Raji (cell line): ENCODE data around the gene TNFRSF14.

Experiments
- POLR2A ChIP-seq: IDR thresholded peaks from 2 replicates; pipeline ENCODE4 v1.6.1; 2011; ENCODE audit warnings: low read depth, low read length, control low read depth; ENCODE audit not compliant: insufficient read depth

TNFRSF14 gene

DNA sequence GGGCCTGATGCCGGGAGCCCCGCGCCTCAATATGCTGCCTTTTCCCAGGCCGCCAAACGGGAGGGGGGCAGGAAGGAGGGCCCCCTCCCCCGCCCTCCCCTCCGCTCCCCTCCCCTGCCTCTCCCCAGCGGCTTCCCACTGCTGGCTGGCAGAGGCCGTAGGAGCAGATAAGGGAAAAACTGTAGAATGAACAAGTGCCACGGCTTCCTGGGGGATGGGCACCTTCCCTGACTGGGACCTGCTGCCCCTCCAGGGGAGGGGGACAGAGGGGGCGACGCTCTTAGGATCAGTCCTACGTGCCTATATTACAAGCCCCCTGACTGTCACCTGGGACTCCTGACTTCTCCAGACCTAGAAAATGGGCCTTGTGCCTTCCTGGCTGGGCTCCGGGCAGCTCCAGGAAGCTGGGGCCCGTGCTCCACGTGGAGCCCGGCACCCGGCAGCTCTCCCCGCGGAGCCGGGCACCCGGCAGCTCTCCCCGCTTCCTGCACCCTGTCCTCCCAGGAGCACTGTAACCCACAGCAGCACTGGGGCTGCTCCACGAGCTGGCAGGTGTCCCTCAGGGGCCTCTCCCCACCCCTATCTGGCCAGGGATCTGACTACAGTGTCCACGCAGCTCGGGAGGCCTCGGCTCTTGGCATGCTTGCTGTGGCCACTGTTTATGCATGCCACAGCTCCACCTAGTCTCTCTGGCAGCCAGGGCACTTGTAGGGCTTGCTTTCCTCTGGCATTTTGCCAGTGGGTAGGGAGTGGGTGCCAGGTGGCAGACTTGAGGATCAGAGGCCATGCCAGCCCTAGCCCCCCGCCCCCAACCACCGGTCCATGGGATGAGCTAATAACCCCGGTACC is 25.4 kb upstream of the TNFRSF14 start:
- TF ChIP-seq POLR2A, result no peak

DNA sequence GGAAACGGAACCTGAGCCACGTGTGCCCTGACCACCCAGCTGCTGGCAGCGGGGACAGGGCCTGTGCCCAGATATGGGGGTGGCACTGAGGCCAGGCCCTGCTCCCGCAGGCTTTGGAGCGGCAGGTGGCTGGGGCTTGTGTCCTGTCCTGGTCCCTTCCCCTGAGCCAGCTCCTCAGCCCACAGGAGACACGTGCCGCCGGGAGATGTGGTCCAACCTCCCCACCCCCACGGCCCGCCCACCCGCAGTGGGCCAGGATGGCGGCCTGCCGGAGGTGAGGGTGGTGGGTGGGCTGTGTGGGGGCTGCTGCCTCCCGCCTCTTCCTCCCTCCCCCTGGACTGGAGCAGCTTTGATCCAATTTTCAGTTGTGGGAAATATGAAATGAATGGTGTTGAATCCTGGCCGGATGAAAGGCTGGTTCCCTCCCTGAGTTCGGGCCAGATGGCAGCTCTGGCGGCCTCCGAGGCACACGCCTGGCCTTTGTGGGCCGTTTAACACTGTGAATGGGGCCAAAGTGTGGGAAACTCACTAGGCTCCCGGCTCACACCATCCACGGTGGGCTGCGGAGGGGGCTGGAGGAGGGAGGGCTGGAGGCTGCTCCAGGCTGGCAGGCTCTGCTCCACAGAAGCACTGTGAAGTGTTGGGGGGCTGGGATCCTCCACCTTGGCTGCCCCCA is 23.5 kb upstream of the TNFRSF14 start:
- no peak for TF ChIP-seq POLR2A

DNA sequence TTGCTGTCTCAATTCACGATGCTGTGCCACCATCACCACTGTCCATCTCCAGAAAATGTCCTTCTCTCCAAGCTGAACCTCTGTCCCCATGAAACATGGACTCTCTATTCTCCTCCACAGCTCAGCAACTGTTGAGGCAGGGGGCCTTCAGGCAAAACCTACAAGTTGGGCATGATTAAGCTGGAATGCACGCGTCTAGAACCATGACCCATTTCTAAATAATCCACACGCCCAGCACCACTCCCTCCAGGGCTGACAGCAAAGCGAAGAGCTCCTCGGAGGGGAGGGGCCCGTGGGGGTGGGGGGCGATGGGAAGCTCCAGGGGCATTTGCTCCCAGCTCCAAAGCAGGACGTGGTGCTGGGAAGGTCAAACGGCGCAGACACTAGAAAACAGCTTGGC is 22.8 kb upstream of the TNFRSF14 start:
- TF ChIP-seq POLR2A, result no peak

DNA sequence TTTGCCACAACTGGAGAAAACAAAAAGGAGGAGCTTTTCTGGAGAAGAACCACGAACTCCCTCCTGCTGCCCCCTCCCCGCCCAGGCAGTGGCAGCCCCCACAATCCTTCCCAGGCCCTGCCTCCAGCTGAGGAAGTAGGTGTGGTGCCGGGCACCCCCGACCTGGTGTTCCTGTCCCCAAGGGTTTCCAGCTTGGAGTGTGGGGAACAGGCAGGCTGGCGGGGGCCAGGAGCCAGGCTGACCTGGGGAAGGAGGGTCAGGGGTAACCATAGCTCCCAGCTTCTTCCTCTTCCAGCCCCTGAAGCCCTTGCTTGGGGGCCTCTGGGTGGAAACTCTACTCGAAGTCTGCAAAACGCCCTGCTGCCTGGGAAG is 21.9 kb upstream of the TNFRSF14 start:
- TF ChIP-seq POLR2A, result no peak

DNA sequence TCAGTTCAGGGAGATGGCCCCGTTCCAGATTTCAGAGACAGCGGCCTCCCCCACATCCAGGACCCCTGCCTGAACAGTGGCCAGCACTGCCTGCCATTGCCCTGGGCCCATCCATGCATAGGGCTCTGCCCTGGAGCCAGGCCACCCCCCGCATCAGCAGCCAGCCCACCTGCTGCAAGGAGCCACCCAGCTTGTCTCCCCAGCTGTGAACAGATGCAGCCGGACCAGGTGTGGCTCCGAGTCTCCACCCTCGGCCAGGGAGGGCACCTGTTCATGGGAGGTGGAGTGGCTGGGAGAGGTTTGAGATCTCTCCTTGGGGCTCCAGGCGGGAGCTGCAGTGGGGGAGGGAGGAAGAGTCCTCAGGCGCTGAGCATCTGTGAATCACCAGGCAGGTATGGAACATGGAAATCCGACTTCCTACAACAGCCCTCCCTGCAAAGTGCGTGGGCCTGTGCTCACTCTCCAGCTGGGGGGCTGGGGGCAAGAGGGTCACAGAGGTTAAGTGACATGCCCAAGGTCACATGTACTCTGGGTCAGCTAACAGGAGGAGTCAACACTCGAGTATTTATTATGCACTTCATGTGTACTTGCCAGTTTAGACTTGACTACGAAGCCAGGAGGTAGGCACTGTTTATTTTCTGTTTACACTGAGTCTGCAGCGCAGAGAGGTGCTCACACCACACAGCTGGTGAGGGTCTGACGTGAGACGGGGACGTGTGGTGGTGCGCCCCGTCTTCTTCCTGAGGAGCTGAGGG is 21.3 kb upstream of the TNFRSF14 start:
- TF ChIP-seq POLR2A, result no peak

DNA sequence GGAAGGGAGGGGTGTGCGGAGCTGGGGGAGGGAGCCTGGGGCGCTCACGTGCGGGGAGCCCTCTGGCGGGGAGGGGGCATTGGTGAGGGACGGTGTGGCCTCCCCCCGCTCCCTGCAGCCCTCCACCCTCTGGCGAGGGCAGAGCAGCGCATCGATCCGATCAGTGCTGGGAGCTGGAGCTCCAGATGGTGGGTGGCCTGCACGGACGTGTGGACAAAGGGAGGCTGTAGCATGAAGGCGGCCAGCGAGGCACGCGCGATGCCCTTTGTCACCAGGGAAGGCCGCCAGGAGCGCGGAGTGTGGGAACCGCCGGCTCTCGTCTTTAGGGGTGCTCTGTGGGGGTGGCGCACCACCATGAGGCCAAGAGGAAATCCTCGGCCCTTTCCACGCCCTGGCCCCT is 20.7 kb upstream of the TNFRSF14 start:
- no peak for TF ChIP-seq POLR2A

DNA sequence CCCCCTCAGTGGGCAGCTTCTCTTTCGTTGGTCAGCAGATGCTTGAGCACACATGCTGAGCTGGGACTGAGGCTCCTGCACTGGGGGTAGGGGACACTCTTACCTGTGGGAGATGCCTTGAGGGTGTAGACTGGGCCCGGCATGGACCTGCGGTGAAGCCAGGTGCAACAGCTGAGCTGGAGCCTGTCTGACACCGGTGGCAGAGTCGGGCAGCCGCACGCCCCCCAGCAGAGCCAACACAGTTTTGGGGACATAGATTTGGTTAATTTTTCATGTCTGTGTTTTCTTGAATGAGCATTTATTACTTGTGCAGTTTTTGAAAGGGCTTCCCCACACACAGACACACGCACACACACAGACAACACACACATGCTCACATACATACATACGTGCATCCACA is 20.2 kb upstream of the TNFRSF14 start:
- TF ChIP-seq POLR2A, result no peak

DNA sequence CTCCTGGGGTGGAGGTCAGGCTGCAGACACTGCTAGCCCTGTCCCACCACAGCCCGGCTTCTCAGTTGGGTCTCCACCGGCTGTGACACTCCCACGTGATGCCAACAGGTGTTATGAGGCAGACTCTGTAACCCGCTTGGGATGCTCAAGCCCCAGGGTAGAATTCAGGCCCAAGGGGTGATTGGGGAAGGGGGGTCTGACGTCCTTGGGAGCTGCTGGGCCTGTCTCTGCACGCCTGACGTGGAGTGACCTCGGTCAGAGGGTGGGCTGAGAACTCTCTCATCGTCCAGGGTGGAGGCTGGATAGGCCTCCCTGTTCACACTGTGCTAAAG is 18.4 kb upstream of the TNFRSF14 start:
- no peak for TF ChIP-seq POLR2A

DNA sequence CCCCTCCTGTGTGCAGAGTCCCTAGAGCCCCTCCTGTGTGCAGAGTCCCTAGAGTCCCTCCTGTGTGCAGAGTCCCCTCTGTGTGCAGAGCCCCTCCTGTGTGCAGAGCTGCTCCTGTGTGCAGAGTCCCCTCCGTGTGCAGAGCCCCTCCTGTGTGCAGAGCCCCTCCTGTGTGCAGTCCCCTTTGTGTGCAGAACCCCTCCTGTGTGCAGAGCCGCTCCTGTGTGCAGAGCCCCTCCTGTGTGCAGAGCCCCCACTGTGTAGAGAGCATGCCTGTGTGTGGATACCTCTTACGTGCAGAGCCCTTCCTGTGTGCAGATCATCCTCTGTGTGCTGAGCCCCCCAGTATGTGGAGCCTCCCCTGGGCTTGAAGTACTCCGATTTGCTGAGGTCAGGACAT is 17.8 kb upstream of the TNFRSF14 start:
- no peak for TF ChIP-seq POLR2A

DNA sequence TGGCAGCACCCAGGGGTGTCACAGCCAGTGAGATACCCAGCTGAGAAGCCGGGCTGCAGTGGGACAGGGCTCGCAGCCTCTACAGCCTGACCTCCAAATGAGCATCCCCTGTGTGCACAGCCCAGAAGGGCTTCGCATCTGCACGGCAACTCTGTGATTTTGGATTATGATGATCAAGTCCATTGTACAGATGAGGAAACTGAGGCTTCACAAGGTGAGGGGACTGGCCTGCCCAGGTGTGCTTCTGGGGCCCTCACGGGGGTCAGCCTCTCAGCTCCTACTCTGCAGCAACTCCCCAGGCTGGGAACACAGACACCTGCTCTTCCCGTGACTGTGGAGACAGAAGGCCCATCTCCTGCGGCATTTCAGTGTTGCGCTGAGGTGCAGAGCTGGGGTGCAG is 17.3 kb upstream of the TNFRSF14 start:
- no peak for TF ChIP-seq POLR2A

DNA sequence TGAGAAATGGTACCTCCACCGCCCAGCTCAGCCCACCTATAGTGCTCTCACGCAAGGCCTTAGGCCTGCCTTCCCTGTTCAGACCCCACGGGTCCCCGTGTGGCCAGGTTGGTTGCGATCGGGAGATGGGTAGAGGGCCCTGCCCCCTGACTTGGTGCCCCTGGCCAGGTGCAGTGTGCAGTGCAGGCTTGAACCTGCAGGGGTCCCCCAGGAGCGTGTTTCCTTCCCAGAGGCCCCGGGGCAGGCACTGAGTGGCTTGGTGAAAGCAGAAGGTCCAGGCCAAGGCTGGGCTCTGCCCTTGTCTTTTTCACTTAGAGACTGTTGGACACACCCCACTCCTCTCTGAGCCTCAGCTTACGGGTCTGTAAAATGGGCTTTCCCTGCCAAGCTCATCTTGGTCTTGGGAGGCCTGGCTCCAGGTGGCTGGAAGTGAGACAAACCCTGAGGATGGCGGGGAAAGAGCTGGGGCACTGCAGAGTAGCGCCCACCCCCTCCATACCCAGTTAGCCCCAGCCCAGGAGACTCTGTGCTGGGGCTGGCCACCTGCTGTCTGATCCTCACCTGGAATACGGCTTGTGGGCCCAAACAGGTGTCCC is 16.8 kb upstream of the TNFRSF14 start:
- no peak for TF ChIP-seq POLR2A

DNA sequence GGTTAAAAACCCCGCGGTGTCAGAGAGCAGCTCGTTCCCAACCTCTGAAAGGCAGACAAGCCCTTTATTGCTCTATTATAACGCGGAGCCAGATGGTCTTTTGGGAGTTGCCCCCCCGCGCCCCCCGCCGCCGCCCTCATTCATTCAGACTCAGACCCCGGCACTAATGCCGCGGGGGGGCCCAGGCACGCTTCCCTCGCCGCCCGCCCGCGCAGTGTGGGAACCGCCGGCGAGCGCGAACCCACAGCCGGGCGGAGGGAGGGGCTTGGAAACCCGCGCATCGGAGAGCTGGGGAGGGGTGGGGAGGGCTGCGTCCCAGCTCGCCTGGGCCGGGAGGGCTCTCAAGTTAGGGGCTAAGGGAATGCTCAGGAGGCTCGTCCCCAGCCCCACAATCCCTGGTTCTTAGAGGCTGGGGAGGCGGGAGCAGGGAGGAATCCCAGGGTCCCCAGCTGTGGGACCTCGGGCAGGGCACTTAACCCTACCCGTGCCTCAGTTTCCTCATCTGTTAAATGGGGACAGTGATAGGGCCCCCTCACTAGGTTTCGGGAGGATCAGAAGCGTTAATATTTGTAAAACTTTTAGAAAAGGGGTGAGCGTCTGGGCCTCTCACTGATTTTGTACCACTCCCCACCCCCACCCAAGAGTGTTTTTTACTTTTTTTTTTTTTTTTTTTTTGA is 15.2 kb upstream of the TNFRSF14 start:
- TF ChIP-seq POLR2A, result no peak

DNA sequence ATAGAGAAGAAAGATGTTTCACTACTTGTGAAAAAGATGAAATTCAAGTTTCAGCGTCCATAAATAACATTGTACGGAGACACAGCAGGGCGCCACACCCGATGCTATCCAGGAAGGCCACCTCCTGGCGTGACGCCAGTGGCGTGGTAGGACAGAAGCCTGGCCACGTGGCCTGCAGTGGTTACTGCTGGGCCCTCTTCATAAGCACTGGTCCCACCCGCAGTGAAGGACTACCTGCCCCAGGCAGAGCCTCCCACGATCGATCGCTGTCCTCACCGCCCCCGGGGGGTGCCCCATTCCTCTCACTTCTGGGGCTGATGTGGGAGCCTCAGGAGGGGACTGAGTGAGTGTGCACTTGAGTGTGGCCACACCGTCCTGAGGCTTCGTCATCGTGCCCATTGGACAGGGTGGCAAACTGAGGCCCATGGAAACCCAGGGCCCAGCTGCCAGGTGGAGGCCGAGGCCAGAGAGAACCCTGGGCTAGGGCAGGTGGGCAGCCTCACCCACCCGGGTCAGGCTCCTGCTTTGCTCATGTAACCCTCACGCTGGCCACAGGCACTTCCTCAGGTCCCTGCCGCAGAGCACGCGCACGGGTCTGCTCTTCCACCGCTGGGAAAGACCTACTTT is 14.4 kb upstream of the TNFRSF14 start:
- no peak for TF ChIP-seq POLR2A

DNA sequence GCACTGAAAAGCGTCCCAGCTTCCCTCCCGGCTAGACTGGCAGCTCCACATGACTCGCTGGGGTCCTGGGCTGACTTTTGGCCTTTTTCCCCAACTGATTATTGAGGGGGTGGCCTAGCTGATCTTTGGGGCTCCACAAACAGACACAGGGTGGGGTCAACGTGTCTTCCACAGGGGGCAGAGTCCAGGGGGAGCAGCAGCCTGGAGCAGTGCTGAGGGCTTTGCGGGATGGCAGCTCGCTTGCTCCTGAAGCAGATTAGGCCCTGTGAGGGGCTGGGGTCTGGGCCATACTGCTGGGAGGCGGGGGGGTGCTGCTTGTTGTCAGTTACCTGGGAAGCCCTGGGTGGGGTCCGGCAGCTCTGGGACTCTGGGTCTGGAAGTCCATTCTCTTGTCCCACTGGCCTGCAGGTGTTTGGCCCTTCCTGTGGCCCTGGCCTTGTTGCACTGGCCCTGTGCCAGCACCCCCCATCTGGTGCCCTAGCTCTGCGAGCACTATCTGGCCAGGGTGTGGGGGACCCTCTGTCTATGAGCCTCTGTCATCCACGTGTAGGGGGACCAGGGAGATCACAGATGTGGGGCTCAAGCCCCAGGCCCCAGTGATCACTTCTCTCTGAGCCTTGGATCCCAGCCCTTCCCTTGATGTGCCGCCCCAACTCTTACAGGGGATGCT is 13.8 kb upstream of the TNFRSF14 start:
- TF ChIP-seq POLR2A, result no peak
